ENCODE measurements around the gene SCN2B. TPM values are rescaled to one million over a fixed set of nuclear protein-coding genes. Genes with fewer than 3 reads are reported as not detected.

Gene SCN2B
- total RNA-seq, 3 donors from 2014 or later: 0.23 to 3.7 (median 0.34) TPM

DNA sequence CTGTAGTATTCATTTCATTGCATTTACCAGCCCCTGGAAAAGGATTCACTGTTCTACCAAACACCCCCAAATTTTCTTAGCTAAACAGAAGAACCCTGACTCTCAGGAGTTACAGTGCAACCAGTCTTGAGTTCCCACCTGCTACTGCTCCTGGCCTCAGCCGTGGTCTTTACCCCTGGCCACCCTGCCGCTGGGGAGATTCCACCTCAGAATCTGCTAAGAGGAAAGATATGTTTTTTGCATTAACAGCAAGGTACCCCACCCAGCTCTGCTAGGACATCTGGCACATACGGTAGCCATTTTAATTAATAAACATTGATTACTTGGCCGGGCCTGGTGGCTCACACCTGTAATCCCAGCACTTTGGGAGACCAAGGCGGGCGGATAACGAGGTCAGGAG, 39.3 kb upstream of the SCN2B start:
- Histone ChIP-seq H3K4me1 (ENCODE audit: low read depth) (peaks cover 34% of the 10 kb centered on the region), H3K36me3 (ENCODE audit: low read depth) (no peaks in the 10 kb centered on the region), H3K4me3 (no peak overlapping the region), H3K9me3 (no peaks in the 10 kb centered on the region)
- DNase-seq: no peak
- TF ChIP-seq, protein P1, sequence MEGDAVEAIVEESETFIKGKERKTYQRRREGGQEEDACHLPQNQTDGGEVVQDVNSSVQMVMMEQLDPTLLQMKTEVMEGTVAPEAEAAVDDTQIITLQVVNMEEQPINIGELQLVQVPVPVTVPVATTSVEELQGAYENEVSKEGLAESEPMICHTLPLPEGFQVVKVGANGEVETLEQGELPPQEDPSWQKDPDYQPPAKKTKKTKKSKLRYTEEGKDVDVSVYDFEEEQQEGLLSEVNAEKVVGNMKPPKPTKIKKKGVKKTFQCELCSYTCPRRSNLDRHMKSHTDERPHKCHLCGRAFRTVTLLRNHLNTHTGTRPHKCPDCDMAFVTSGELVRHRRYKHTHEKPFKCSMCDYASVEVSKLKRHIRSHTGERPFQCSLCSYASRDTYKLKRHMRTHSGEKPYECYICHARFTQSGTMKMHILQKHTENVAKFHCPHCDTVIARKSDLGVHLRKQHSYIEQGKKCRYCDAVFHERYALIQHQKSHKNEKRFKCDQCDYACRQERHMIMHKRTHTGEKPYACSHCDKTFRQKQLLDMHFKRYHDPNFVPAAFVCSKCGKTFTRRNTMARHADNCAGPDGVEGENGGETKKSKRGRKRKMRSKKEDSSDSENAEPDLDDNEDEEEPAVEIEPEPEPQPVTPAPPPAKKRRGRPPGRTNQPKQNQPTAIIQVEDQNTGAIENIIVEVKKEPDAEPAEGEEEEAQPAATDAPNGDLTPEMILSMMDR (IDR thresholded peaks at IDR 0.05): no peak
- ATAC-seq: no peak
- intact Hi-C loops (cut with DNase I, micrococcal nuclease): no loop called here

DNA sequence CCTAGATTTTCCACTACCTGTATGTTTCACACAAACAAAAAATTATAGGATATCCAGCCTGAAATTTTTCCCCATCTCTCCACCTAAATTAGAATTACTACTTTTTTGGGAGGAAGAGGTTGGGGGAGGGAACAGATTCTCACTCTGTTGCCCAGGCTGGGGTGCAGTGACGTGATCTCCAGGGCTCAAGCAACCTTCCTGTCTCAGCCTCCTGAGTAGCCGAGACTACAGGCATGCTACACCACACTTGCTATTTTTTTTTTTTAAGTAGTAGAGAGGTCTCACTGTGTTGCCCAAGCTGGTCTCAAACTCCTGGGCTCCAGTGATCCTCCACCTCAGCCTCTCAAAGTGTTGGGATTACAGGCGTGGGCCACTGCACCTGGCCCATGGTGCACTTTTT, 38.8 kb upstream of the SCN2B start:
- H3K36me3 ChIP-seq (ENCODE audit: low read depth): no peaks in the 10 kb centered on the region
- H3K9me3 ChIP-seq: no peaks in the 10 kb centered on the region
- TF ChIP-seq, protein P1 (IDR thresholded peaks at IDR 0.05): no peak
- no peak for DNase-seq
- no peak overlapping the region for H3K4me3 ChIP-seq
- H3K4me1 ChIP-seq (ENCODE audit: low read depth): peaks cover 34% of the 10 kb centered on the region
- ATAC-seq: no peak
- intact Hi-C loops (cut with DNase I, micrococcal nuclease): no loop called here

DNA sequence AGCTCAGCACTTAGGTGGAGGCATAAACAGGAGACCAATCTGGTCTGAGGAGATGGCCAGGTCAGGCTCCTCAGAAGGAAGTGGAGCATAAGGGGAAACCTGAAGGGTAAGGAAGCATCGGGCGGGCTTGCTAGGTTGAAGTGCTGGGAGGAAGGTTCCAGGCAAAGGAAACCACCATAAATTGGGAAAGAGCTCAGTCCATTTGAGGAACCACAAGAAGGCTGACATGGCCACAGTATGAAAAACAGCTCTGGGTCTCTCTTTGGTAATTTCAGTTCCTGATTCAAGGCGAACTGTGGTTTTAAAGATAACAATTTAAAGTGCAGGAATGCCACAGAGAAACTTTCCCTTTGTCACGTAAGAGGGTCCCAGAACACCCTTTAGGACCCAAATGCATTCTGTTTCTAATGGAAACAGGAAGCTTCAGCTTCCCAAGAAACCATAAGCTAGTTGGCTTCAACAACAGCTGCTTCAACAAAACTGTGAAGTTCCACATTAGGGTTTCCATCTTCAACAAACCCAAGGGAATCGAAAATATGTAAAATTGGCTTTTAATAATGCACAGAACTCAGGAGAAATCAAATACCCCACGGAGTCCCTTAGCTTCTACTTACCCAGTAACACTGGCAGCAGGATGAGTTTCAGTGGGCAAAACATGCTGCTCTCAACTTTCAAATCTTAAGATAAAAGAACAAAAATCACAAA, 37.9 kb upstream of the SCN2B start:
- ATAC-seq (peak; percentile 53), DNase-seq (no peak)
- Histone ChIP-seq H3K36me3 (ENCODE audit: low read depth) (no peaks in the 10 kb centered on the region), H3K4me1 (ENCODE audit: low read depth) (peaks cover 34% of the 10 kb centered on the region), H3K4me3 (no peak overlapping the region), H3K9me3 (no peaks in the 10 kb centered on the region)
- intact Hi-C loops (cut with DNase I, micrococcal nuclease): no loop called here
- TF ChIP-seq, protein P1 (IDR thresholded peaks at IDR 0.05): no peak

DNA sequence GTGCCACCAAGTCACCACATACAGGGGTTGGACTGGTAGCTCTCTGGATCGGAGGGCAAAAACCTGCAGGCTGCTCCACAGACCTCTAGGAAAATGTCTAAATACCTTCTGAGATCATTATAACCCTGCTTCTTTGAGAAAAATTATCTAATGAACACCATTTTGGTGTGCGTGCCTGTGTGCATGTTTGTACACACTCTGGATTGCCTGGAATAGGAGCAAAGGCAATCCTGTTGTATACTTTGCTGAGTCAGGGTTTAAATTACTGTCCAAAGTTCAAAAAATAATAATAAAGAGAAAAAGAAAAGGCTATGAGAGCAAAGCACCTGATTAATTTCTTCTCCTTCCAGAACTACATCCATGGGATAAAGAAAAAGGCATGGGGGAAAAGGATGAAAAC, 37.3 kb upstream of the SCN2B start:
- intact Hi-C loops (cut with DNase I, micrococcal nuclease): no loop called here
- ATAC-seq: peak; percentile 80
- Histone ChIP-seq H3K4me3 (no peak overlapping the region), H3K36me3 (ENCODE audit: low read depth) (no peaks in the 10 kb centered on the region), H3K4me1 (ENCODE audit: low read depth) (peaks cover 34% of the 10 kb centered on the region), H3K9me3 (no peaks in the 10 kb centered on the region)
- DNase-seq: peak in 1 of 3 donors; percentile 72
- TF ChIP-seq, protein P1 (IDR thresholded peaks at IDR 0.05): no peak

DNA sequence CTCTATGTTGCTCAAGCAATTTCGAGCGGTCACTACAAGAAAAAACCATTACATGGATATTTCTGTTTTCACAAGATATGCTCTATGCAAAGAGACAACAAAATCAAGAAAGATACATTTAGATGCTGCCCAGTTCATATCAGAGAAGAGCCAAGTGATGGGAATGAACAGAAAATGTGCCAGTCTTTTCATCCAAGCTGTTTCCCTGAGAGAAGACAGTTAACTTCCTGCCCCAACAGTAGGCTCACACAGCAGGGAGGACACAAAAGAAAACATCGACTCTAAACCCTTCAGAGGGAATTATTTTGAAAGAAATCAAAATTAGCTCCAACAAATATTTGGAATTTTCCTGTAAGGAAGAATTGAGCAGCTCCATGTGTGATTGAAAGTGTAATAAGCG, 36.8 kb upstream of the SCN2B start:
- no peaks in the 10 kb centered on the region for H3K36me3 ChIP-seq (ENCODE audit: low read depth)
- no peak overlapping the region for H3K4me3 ChIP-seq
- peaks cover 34% of the 10 kb centered on the region for H3K4me1 ChIP-seq (ENCODE audit: low read depth)
- TF ChIP-seq, protein P1 (IDR thresholded peaks at IDR 0.05): no peak
- no peak for DNase-seq
- no peak for ATAC-seq
- no peaks in the 10 kb centered on the region for H3K9me3 ChIP-seq
- intact Hi-C loops (cut with DNase I, micrococcal nuclease): no loop called here

Data from mucosa of descending colon (tissue), 3 donors.